Right renal pelvis (tissue), 4 donors: ENCODE data around the gene ROS1. TPM values are rescaled to one million over a fixed set of nuclear protein-coding genes. Genes with fewer than 3 reads are reported as not detected.
"Not testable (repeated sequence)": the region's sequence is repeated elsewhere in the genome, so short reads cannot be mapped to it uniquely, and the experiment has no call there.

ENCODE experiments used
- DNase-seq, 4 donors: peaks; one replicate each; pipeline ENCODE4 v3.0.0-alpha.2; 2013; ENCODE audit warnings: low read depth in 4 of 4, low spot score in 3 of 4, missing footprints in 1 of 4
- polyA plus RNA-seq, 4 donors: library from polyadenylated mRNA; unstranded; fragments of 120-200 nt; gene quantifications; one replicate each; pipeline ENCODE4 v1.2.1, GENCODE V29; 2013; ENCODE audit not compliant: insufficient read length in 4 of 4

The ROS1 gene
- polyA plus RNA-seq, 4 donors = 0.10 to 0.17 (median 0.13) TPM

DNA sequence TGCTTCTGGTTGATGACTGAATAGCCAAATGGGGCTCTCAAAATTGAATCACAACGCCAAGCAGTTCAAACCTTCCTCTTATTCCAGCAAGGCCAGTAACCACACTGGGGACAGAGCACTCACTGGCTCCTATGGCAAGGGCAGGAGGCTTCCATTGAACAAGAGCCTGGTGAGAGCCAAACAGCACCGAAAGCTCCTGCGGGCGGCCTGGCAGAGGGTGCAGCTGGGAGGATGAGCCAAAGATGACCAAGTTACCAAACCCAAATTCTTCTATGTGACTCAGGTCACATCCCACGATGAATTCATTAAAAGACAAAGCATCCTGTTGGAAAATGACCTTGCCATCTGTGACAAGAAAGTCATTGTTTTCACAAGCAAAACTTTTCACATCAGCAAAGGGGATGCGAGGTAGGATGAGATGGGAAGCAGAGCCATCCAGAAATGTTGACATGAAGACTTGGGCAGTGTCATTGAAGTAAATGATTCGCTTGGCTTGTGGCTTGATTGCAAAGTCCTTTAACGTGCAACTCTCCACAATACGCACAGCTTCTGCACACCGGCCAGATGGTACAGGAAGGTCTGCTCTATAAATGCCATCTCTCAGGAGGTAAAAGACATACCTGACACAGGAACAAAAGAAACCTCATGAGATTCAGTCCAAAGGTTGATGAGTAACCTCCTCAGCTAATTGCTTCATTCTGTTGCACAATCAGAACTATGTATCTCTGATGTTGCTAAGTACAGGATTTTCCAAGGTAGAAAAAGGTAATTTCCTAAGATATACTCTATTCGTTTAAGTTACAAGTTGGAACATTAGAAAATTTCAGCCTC is 36.3 kb downstream of the ROS1 start:
- DNase-seq = no peak

DNA sequence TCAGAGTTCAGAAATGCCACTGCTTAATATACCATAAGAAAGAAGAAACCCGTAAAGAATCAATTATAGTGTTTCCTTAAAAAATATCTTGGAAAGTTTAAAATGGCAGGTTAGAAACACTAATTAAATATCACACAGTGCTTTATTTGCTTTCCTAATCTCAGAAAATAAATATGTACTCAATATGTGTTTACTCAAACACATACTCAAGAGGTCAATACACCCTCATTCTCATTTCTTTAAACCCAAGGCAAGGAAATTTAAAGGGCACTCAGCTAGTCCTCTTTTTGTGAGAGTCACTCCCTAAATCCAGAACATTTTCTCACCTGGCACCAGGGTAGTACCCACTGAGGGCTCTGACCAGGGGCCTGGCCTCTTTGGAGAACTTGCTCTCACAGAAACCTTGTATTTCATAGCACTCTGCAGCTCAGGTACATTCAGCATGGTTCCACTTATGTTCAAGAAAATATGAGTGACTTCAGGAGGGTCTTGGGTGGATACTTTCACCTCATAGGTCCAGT is 38.2 kb downstream of the ROS1 start:
- no peak for DNase-seq

DNA sequence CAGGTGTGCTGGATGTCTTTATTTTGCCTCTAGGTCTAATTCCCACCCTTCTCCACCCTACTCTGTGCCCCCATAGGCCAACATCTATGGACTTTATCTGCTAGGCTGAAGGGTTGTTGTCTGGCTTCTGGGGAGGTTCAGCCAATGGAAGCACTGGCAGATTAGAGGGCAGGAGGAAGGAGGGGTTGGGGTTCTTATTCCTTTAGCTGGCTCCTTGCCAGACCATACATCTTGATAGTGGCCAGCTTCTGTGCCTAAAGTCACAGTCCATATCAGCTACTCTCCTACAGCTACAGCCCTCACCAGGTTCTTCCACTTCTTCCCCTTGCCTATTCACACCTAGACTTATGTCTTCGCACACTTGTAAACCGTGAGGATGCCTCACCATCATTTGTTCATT is 41.1 kb downstream of the ROS1 start:
- DNase-seq = no peak

DNA sequence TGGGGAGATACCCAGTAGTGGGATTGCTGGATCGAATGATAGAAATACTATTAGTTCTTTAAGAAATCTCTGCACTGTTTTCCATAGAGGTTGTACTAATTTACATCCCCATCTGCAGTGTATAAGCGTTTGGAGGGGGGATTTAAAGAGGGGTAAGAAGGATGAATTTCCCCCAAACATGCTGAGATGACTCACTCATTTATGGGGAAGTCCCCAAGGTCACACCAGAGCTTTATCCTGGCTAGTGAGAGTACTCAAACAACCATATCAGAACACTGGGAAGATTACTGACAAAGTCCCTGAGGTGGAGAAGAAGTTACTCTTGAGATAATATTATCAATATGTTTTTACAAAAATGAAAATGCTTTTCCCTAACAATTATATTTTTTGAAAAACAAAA is 44.0 kb downstream of the ROS1 start:
- DNase-seq = no peak

DNA sequence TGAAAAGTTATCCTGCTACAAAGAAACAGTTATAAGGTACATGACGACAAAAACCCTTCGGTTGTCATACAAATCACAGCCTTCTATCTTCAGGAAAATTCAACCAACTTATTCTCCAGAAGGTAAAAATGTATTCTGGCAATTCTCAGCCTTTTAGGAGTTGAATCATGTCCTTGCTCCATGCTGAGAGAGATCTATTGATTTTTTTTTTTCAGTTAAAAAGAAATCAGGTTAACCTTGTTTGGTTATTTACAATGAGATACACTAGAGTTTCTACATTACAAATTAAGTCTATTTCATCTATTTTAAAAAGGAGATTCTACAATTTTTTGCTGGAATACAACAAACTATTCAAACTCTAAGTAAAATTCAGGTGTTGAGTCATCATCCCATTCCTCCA is 45.4 kb downstream of the ROS1 start:
- no peak for DNase-seq

DNA sequence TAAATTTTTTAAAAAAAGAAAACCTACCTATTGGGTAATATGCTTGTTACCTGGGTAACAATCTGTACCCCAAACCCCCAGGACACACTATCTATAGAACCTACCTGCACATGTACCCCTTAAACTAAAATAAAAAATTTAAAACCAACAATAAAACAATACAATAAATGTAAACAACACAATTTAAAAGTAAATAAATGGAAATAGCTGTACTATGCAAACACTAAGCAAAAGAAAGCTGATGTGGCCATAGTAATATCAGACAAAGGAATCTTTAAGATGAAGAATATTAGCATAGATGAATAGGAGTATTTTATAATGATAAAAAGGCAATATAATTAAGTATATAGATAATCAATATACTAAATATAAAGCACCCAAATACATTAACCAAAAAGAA is 50.3 kb downstream of the ROS1 start:
- no peak for DNase-seq

DNA sequence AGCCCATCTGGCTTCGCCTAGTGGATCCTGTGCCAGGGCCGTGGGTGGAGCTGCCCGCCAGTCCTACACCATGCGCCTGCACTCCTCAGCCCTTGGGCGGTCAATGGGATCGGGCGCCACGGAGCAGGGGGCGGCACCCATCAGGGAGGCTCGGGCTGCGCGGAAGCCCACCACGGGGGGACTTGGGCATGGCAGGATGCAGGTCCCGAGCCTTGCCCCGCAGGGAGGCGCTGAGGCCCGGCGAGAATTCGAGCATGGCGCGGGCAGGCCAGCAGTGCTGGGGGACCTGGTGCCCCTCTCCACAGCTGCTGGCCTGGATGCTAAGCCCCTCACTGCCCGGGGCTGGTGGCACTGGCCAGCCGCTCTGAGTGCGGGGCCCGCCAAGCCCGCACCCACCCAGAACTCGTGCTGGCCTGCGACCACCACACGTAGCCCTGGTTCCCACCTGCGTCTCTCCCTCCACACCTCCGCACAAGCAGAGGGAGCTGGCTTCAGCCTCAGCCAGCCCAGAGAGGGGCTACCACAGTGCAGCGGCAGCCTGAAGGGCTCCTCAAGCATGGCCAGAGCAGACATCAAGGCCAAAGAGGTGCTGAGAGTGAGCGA is 52.4 kb downstream of the ROS1 start:
- DNase-seq = no peak

DNA sequence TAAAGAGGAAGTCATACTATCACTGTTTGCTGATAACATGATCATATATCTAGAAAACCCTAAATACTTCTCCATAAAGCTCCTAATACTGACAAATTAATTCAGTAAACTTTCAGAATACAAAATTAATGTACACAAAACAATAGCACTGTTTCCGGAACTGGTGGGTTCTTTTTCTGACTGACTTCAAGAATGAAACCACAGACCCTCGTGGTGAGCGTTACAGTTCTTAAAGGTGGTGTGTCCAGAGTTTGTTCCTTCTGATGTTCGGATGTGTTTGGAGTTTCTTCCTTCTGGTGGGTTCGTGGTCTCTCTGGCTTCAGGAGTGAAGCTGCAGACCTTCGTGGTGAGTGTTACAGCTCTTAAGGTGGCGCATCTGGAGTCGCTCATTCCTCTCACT is 53.5 kb downstream of the ROS1 start:
- DNase-seq = not testable (repeated sequence)

DNA sequence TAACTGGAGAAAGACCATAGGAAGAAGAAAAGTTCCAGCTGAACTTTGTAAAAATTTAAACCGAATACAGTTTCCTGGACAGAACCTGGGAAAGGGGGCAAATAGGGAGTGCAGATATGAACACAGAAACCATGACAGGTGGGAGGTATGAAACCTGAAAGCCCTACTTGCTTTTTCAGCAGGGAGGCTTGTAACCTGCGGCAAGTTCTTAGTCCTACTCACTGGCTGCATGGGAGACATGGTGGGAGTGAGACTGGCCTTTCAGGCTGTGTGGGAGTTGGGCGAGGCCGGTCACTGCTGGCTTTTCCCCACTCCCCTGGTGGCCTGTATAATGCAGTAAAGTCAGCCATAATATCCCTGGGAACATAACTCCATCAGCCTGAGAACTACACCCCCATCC is 54.2 kb downstream of the ROS1 start:
- DNase-seq = no peak

DNA sequence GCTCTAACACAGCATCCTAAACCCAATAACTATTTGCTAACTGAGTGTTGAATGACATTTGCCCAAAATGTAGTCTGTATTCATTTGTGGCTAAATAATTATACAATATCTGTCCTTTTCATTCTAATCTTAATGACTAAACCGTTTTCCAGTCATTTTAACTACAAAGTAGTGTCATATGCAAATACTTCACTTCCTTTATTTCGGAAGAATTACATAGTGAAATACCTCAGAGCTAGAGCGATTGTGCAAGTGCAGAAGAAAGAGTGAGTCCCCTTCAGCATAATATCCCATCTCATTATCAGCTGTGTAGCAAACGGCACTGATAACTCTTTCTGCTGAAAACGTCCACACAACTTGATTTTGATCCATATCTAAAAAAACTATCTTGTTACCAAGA is 66.2 kb downstream of the ROS1 start:
- no peak for DNase-seq

DNA sequence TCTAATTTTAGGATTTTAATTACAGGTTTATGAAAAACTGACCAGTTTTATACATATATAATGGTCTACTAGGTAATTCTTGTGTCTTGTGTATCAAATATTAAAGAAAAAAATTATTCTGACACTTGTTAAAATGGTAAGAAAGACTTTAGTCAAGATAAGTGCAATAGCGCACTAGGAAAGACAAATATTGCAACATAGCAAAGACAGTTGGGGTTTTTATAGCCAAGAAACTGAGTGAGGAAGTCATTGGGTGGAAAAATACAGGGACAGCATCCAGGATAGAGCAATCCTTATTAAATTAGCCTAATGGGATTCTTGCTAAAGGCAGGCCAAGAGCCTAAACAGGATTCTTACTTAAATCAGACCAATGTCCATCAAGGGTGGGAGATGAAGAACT is 71.1 kb downstream of the ROS1 start:
- no peak for DNase-seq

DNA sequence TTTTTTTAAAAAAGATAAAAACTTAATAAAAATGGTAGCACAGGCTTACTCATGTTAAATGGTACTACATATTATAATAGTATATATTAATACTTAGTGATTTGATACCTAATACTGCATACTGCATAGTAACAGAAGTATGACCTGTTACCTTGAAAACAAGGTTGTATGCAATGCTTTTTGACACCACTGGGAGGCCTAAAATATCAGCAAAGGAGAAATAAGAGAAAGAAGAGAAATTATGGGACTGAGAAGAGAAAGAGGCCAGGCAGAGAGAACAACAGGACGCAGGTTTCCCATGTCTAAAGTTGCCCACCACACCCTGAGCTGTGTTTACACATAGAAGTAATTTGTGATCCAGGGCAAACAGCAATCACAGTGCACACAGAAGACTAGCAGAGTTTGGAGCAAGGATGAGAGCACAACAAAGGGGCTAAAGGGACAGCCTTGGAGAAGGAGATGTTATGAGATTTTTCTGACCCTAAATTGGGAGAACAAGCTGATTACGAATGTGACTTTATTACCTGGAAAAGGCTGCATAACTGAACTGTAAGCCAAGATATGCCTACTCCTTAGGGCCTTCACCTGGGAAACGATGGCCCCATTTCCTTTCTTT is 73.2 kb downstream of the ROS1 start:
- DNase-seq = no peak

DNA sequence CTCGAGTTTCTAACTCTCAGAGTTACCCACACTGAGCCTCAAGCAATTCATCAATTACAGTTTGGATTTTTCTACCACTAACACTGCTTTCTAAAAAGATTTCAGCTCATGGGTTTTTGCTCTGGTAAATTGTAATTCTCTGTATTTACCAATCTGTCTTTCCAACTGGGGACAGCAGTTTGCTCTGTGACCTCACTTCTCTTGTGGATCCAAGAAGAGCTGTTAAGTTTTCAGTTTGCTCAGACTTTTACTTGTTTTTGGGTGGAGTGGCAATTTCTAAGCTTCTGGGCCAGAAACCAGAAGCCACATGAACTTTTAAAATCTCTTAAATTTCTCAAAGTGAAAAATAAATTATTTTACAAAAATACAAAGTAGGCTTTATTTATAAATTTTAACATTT is 74.2 kb downstream of the ROS1 start:
- no peak for DNase-seq

DNA sequence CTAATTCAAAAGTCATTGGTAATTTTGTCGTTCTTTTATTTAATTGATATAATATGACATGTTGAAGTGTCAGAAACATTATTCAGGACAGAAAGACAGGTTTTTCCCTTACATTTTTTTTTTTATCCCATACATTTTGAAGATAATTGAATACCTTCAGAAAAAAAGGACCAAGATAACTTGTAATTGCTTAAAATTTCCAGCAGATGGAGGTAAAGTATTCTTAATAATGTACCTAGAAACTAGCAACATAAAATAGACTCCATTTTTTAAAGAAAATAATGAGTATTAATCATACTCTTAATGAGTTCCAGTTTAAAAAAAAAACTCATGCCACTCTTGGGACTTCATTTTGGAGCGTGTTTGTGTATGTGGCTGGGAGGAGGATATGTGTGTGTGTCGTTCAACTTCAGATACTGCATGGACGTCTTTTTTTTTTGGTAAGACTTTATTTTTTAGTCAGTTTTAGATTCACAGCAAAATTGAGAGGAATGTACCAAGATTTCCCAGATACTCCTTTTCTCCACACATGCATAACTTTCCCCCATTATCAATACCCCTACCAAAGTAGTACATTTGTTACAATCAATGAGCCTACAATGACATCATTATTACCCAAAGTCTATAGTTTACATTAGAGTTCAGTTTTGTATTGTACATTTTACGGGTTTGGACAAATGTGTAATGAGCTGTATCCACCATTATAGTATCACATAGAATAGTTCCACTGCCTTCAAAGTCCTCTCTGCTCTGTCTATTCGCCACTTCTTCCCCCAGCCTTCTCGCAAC is 79.4 kb downstream of the ROS1 start:
- DNase-seq = no peak

DNA sequence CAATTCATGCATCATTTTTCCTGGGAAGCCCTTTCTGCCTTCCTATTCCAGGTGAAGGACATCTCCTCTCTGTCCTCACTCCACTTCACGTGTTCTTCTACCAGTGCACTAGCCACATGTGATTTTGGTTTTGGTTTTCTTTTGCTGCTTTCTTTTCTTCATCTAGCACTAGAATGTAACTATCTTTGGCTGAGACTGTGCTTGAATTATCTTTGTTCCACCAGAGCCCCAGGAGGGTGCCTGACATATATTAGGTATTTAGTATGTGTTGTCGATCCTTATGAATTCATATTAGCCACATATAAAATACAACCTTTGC is 80.5 kb downstream of the ROS1 start:
- no peak for DNase-seq

DNA sequence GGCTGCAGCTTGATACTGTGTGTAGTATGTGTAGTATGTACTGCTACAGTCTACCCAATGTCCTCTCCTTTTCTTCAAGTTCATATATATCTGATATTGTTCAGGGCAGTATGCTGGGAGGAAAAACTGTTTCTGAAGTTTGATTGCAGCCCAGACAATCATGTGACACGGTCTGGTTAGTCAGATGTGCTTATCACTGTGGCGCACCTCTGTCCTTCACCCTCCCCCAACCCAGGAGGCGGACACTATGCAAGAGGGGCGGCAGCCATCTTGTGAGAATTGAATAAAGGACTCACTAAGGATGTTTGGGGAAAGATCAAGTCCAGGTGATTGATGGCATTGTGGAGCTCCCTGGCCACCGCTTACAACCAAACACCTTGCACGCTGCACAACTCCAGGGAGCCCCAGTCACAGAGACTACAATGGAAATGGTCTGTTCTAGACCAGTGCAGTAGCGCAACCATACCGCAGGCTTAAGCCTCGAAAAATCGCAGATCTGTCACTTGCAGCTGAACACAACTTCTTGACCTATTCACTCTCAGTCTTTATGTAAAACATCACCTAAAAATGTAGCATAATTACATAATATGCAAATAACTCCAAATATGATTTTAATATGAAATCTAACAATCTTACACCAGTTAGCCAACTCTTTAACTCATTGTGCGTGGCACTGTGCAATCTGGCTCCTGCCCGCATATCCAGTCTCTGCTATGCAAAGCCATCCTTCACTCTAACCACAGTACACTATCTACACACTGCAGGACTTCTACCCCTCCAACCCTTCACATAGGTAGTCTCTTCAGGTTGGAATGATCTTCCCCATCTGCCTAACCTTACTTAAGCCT is 81.1 kb downstream of the ROS1 start:
- DNase-seq = no peak

DNA sequence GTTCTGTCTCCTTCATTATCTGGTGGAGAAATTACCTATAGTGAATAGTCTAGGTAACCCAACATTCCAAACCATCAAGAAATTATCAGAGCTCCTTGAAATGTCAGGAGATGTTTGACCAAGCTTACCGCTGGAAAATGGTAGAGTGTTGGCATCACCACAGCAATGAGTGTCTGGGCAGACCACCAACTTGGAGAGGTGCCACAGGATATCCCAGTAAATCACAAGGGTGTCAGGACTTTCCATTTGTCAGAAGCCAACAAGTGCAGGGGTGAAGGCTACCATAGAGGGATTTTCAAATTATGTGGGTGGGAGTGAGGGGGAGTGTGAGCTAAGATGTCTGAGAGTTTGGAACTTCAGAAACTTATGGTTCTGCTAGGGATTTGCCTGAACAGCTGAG is 87.2 kb downstream of the ROS1 start:
- DNase-seq = no peak

DNA sequence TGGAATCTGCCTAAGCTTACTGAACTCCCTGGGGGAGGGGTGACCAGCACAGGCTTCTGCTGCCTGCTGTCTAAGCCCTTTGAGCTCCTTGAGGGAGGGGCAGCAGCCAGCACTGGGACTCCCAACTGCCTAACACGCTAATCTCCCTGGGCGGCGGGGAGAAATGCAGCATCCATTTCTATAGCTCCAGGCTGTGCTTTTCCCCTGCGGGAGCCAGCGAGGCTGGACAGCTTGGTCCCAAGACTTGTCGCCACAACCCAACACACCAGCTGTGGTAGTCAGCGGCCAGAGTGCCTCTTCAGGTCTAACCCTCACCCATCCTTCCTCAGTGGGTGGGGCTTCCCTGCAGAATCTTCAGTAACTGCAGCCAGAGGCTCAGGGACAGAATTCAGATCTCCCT is 95.8 kb downstream of the ROS1 start:
- DNase-seq = no peak

DNA sequence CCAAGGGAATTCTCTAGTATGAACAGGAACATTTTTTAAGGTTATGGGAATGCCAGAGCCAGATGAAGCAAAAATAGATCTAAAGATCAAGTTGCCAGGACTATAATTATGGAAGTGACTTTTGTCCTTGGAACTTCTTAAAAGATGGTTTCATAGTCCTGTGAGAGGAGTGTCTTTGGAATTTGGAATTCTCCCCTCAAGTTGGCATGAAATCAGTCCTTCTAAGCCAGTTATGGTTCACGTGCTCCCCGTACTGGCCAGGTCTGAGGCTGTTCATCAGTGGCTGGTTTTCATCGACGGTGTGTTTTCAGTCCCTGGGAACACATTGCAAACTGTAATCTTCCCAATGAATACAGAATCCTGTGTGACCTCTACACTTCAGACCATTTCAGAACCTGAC is 97.2 kb downstream of the ROS1 start:
- no peak for DNase-seq

DNA sequence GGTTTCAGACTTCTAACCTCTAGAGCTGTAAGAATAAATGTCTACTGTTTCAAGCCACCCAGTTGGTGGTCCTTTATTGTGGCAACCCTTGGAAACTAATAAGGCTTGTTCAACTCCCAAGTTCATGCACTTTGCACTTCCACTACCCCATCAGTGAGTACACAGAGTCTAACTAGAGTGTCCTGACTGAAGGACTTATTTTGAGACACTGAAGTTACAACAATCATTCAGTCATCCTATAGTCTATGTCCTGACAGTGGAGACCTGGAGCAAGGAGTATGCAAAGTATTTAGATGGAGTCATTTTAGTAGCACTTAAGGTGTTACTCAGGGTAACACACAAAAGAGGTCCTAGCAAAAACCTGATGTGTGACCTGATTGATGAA is 97.7 kb downstream of the ROS1 start:
- DNase-seq = no peak
